Astrocyte (in vitro differentiated cells and primary cell): ENCODE results near the gene RTP3.

Experiments
- CTCF ChIP-seq: IDR thresholded peaks from 2 replicates; pipeline ENCODE4 v1.5.1; 2011; ENCODE audit warnings: low read depth, mild to moderate bottlenecking, inconsistent platforms, low read length, moderate library complexity; ENCODE audit not compliant: insufficient read depth
- EZH2 ChIP-seq: IDR thresholded peaks from 2 replicates; pipeline ENCODE4 v1.6.1; 2012; ENCODE audit warnings: mild to moderate bottlenecking, low read length, inconsistent platforms; ENCODE audit not compliant: insufficient read depth

- TF ChIP-seq CTCF, result no peak
- TF ChIP-seq EZH2, result no peak
Observed at GRCh38 chr3:46536758-46537157, 39.0 kb downstream of the RTP3 start.
